ENCODE measurements around the gene SAPCD1.

The SAPCD1 gene

GRCh38 chr6:31765559-31765909 lies 3.1 kb downstream of the SAPCD1 start:
- FAIRE-seq (no peak), DNase-seq (ENCODE audit: insufficient read length, low spot score) (no peak)
- TF ChIP-seq TAF1 (IDR thresholded peaks at IDR 0.05; ENCODE audit: low read depth, low read length) (no peak), POU2F2 (IDR thresholded peaks at IDR 0.05; ENCODE audit: low read depth, low read length) (no peak), PAX5 (IDR thresholded peaks at IDR 0.05; ENCODE audit: insufficient read depth, low read length, severe bottlenecking) (no peak), POLR2A (IDR thresholded peaks at IDR 0.05; ENCODE audit: low read depth, low read length) (no peak), SPI1 (IDR thresholded peaks at IDR 0.05; ENCODE audit: low read depth, low read length) (no peak), POLR2AphosphoS5 (IDR thresholded peaks at IDR 0.05; ENCODE audit: low read depth, low read length) (no peak)

GRCh38 chr6:31765910-31766794 lies 3.7 kb downstream of the SAPCD1 start:
- DNase-seq (ENCODE audit: insufficient read length, low spot score) (no peak), FAIRE-seq (peak; percentile 41)

DNA sequence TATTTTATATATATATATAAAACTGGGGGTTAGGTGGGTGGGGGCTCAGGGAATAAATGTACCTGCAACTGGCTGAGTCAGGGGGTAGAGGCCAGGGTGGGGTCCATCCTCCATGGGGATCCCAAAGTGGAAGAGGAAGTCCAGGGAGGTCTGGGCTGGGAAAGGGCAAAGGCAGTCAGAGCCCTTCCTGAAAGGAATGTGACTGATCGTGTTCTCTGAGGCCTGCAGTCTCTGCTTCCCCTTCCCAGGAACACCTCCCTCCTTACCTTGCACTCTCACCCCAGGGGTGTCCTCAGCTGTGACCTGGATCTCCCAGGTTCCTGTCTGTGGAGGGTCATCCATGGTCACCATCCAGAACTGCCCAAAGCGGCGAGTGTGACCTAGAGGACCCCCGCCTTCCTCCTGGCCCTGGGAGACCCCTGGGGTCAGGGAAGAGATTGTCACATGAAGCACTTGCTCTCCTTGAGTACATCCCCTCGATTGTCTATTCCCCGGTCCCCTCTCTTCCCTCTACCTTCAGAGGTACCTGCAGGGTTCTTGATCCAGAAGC lies 4.7 kb downstream of the SAPCD1 start:
- FAIRE-seq, result no peak

More at GRCh38 chr6:31765910-31766794, 3.7 kb downstream of the SAPCD1 start:
- TF ChIP-seq POLR2AphosphoS5 (IDR thresholded peaks at IDR 0.05; ENCODE audit: low read depth, low read length), result no peak
- TF ChIP-seq SPI1 (IDR thresholded peaks at IDR 0.05; ENCODE audit: low read depth, low read length), result no peak
- no peak for TF ChIP-seq POLR2A (IDR thresholded peaks at IDR 0.05; ENCODE audit: low read depth, low read length)
- TF ChIP-seq POU2F2 (IDR thresholded peaks at IDR 0.05; ENCODE audit: low read depth, low read length), result no peak
- no peak for TF ChIP-seq PAX5 (IDR thresholded peaks at IDR 0.05; ENCODE audit: insufficient read depth, low read length, severe bottlenecking)
- TF ChIP-seq TAF1 (IDR thresholded peaks at IDR 0.05; ENCODE audit: low read depth, low read length), result no peak

DNA sequence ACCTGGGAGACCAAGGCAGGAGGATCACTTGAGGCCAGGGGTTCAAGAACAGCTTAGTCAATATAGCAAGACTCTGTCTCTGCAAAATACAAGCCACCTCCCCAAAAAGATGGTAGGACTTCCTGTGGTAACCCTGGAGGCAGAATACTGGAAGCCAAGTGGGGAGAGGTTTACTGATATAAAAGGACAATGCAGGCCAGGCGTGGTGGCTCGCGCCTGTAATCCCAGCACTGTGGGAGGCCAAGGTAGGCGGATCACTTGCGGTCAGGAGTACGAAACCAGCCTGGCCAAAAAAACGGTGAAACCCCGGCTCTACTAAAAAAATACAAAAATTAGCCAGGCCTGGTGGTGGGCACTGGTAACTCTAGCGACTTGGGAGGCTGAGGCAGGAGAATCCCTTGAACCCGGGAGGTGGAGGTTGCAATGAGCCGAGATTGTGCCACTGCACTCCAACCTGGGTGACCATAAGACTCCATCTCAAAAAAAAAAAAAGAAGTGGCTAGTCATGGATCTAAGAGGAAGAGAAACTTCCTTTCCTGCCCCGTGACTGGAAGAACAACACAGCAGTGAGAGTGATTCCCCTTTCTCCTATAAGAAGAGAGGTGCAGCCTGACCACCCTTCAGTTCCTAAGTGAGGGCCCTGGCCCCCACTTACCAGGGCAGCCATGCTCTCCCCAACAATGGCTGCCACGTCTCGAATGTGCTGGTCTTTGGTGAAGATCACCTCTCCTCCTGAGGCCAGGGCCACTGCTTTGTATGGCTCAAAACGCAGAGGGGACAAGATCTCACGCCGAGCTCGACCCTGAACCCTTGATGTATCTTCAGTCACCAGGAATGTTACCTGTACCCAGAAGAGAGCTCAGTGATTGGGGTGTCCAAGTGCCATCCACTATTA lies 6.2 kb downstream of the SAPCD1 start:
- no peak for TF ChIP-seq TAF1 (IDR thresholded peaks at IDR 0.05; ENCODE audit: low read depth, low read length)
- TF ChIP-seq PAX5 (IDR thresholded peaks at IDR 0.05; ENCODE audit: insufficient read depth, low read length, severe bottlenecking), result no peak
- TF ChIP-seq POLR2AphosphoS5 (IDR thresholded peaks at IDR 0.05; ENCODE audit: low read depth, low read length), result no peak
- no peak for TF ChIP-seq POU2F2 (IDR thresholded peaks at IDR 0.05; ENCODE audit: low read depth, low read length)
- no peak for TF ChIP-seq SPI1 (IDR thresholded peaks at IDR 0.05; ENCODE audit: low read depth, low read length)
- no peak for TF ChIP-seq POLR2A (IDR thresholded peaks at IDR 0.05; ENCODE audit: low read depth, low read length)
- no peak for DNase-seq (ENCODE audit: insufficient read length, low spot score)
- FAIRE-seq, result no peak

More for the DNA sequence above, 4.7 kb downstream of the SAPCD1 start:
- no peak for TF ChIP-seq PAX5 (IDR thresholded peaks at IDR 0.05; ENCODE audit: insufficient read depth, low read length, severe bottlenecking)
- DNase-seq (ENCODE audit: insufficient read length, low spot score), result no peak

DNA sequence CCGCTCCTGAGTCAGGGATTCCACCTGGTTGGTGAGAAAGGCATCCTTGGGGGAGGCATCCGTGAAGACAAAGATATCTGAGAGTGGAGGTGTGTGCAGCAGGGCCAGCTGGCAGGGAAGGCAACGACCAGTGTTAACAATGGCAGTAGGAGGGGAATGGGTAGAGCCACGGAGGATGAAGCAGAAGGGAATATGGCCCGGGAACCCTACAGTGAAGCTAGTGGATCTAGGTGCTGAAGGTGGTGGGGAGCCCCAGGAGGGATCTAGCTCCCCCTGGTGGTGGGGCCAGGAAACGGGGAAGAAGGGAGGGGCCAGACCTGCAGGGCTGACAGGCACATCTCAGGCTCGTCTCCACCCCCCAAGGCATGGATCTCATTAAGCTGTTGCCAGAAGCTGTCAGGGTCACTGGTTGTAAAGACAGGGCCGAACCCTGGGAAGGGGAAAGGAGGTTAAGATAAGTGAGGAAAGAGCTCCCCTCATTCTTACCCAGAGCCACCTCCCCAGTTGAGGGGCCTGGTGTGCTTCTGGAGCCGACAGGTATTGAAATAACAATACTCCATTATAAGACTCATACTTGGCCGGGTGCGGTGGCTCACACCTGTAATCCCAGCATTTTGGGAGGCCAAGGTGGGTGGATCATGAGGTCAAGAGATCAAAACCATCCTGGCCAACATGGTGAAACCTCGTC lies 7.4 kb downstream of the SAPCD1 start:
- FAIRE-seq, result peak; percentile 80
- no peak for TF ChIP-seq POLR2A (IDR thresholded peaks at IDR 0.05; ENCODE audit: low read depth, low read length)
- TF ChIP-seq POU2F2 (IDR thresholded peaks at IDR 0.05; ENCODE audit: low read depth, low read length), result no peak
- TF ChIP-seq SPI1 (IDR thresholded peaks at IDR 0.05; ENCODE audit: low read depth, low read length), result no peak
- TF ChIP-seq POLR2AphosphoS5 (IDR thresholded peaks at IDR 0.05; ENCODE audit: low read depth, low read length), result no peak
- no peak for TF ChIP-seq PAX5 (IDR thresholded peaks at IDR 0.05; ENCODE audit: insufficient read depth, low read length, severe bottlenecking)
- no peak for TF ChIP-seq TAF1 (IDR thresholded peaks at IDR 0.05; ENCODE audit: low read depth, low read length)
- peak; percentile 86 for DNase-seq (ENCODE audit: insufficient read length, low spot score)

- FAIRE-seq (no peak), DNase-seq (ENCODE audit: insufficient read length, low spot score) (no peak)
- TF ChIP-seq TAF1 (IDR thresholded peaks at IDR 0.05; ENCODE audit: low read depth, low read length), result no peak
These were observed 8.4 kb downstream of the SAPCD1 start for GRCh38 chr6:31770860-31771259.

DNA sequence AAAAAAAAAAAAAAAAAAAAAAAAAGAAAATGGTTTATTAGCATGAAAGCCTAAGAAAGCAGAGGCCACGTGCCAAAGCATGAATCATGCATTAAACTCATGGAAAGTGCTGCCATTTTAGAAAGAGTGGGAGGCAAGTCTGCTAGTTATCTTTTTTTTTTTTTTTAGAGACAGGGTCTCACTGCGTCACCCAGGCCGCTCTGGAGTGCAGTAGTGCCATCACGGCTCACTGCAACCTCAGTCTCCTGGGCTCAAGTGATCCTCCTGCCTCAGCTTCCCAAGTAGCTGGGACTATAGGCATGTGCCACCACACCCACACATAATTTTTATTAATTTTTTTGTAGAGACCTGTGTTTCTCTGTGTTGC lies 9.5 kb downstream of the SAPCD1 start:
- DNase-seq (ENCODE audit: insufficient read length, low spot score) (no peak), FAIRE-seq (no peak)
- TF ChIP-seq PAX5 (IDR thresholded peaks at IDR 0.05; ENCODE audit: insufficient read depth, low read length, severe bottlenecking) (no peak), POLR2A (IDR thresholded peaks at IDR 0.05; ENCODE audit: low read depth, low read length) (no peak), SPI1 (IDR thresholded peaks at IDR 0.05; ENCODE audit: low read depth, low read length) (no peak), POU2F2 (IDR thresholded peaks at IDR 0.05; ENCODE audit: low read depth, low read length) (no peak), TAF1 (IDR thresholded peaks at IDR 0.05; ENCODE audit: low read depth, low read length) (no peak), POLR2AphosphoS5 (IDR thresholded peaks at IDR 0.05; ENCODE audit: low read depth, low read length) (no peak)

- DNase-seq (ENCODE audit: insufficient read length, low spot score) (no peak), FAIRE-seq (no peak)
- TF ChIP-seq POLR2AphosphoS5 (IDR thresholded peaks at IDR 0.05; ENCODE audit: low read depth, low read length) (no peak), SPI1 (IDR thresholded peaks at IDR 0.05; ENCODE audit: low read depth, low read length) (no peak), TAF1 (IDR thresholded peaks at IDR 0.05; ENCODE audit: low read depth, low read length) (no peak), POLR2A (IDR thresholded peaks at IDR 0.05; ENCODE audit: low read depth, low read length) (no peak), POU2F2 (IDR thresholded peaks at IDR 0.05; ENCODE audit: low read depth, low read length) (no peak), PAX5 (IDR thresholded peaks at IDR 0.05; ENCODE audit: insufficient read depth, low read length, severe bottlenecking) (no peak)
These were observed 12.7 kb downstream of the SAPCD1 start for GRCh38 chr6:31775184-31775583.

Measured in GM12891 (cell line).